ENCODE results near the gene ONECUT1.
A peak's percentile ranks its signal among the peaks of the same experiment; 100 is the strongest.

The ONECUT1 gene

DNA sequence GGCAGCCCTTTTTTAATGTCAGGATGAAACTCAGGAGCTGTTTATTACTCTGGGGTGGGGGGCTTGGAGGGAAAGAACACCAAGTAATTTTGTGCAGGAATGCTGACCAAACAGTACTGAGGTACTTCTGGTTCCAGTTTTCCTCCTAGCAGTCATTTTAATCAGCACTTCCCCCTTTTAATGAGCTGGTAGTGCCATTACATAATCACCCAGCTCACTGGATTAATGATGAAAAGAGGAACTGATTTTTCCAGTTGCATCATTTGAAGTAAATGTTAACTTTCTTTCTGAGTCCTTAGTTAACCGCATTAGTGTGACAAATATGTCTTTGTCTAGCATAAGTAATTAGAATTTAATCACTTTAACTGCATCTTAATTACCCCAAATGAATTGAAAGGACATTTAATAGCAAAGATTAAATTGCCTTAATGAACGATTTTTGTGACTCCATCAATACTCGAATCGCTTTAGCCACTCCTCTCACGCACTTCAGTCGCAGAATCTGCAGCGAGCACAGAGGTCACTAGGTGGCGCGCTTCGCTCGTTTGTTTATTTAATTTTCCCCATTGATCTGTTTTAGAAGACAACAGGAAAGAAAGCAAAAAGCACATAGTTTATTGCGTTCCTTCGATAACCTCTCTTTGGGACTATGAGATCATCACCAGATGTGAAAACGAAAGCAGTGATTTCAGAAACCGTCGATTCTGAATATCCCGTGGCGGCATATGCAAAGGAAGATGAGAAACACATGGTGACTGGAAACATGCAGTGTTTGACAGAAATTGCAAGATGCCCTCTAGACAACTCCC lies 9.8 kb downstream of the ONECUT1 start:
- TF ChIP-seq, protein P1, sequence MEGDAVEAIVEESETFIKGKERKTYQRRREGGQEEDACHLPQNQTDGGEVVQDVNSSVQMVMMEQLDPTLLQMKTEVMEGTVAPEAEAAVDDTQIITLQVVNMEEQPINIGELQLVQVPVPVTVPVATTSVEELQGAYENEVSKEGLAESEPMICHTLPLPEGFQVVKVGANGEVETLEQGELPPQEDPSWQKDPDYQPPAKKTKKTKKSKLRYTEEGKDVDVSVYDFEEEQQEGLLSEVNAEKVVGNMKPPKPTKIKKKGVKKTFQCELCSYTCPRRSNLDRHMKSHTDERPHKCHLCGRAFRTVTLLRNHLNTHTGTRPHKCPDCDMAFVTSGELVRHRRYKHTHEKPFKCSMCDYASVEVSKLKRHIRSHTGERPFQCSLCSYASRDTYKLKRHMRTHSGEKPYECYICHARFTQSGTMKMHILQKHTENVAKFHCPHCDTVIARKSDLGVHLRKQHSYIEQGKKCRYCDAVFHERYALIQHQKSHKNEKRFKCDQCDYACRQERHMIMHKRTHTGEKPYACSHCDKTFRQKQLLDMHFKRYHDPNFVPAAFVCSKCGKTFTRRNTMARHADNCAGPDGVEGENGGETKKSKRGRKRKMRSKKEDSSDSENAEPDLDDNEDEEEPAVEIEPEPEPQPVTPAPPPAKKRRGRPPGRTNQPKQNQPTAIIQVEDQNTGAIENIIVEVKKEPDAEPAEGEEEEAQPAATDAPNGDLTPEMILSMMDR (IDR thresholded peaks at IDR 0.05; ENCODE audit: borderline replicate concordance, control extremely low read depth, extremely low read depth, insufficient read depth, missing control alignments), result peak; percentile 88
- DNase-seq (ENCODE audit: low spot score), result peak; percentile 64

DNA sequence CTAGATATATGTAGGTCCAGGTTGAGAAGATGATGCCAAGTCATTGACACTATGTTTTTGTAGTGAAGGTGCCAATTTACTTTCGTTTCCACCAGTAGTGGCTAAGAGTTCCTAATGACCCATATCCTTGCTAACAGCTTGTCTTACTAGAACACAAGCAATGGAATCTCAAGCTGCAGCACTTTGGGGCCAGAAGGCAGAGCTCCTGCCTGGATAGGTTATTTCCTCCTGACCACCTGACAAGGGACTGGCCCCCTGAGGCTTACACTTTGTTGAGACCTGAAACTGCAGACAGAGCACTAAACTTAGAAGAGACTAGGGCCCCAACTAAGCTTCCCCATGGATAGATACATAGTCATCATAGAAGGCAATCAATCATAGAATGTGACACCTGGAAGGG lies 11.7 kb downstream of the ONECUT1 start:
- in situ Hi-C loops (cut with MboI; ENCODE audit: low sequenced_read_pairs, unreplicated experiment), result no loop called here
- DNase-seq (ENCODE audit: low spot score), result no peak
- TF ChIP-seq, protein P1 (IDR thresholded peaks at IDR 0.05; ENCODE audit: borderline replicate concordance, control extremely low read depth, extremely low read depth, insufficient read depth, missing control alignments), result no peak

More for the DNA sequence above, 9.8 kb downstream of the ONECUT1 start:
- in situ Hi-C loops (cut with MboI; ENCODE audit: low sequenced_read_pairs, unreplicated experiment), result no loop called here

DNA sequence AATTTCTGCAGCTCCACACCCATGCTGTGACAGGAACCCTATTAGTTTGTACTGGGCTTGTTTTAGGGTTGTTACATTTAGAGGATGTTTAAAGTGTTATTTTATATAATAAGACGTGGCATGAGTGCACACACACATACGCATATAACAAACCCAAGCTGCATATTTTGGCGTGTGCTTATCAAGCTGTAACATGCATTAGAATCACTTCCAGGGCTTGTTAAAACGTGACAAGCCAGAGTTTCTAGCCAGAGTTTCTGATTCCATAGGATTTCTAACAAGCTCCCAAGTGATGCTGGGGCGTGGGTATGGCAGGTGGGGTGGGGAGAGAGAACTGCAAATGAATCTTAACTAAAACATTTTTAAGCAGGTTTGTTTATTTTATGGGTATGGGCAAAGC lies 17.4 kb downstream of the ONECUT1 start:
- no peak for DNase-seq (ENCODE audit: low spot score)
- in situ Hi-C loops (cut with MboI; ENCODE audit: low sequenced_read_pairs, unreplicated experiment), result no loop called here
- TF ChIP-seq, protein P1 (IDR thresholded peaks at IDR 0.05; ENCODE audit: borderline replicate concordance, control extremely low read depth, extremely low read depth, insufficient read depth, missing control alignments), result no peak

DNA sequence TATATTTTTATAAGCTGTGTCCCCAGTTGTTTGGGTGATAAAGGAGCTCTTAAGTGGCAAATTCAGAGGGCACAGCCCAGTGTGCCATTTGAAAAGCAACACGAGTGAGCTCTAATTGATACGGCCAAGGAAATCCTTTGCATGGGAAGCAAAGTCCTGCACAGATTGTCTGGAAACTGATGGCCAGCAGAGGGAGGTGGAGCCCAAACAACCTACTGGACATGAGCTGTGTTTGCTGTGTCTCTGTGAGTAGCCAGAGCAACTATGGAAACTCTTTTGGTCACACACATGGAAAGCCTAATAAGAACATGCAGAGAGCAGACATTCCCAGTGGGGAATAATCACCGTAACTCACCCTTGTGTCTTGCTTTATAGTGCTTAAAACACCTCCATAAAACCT lies 24.4 kb downstream of the ONECUT1 start:
- DNase-seq (ENCODE audit: low spot score), result no peak
- TF ChIP-seq, protein P1 (IDR thresholded peaks at IDR 0.05; ENCODE audit: borderline replicate concordance, control extremely low read depth, extremely low read depth, insufficient read depth, missing control alignments), result no peak
- in situ Hi-C loops (cut with MboI; ENCODE audit: low sequenced_read_pairs, unreplicated experiment), result no loop called here

DNA sequence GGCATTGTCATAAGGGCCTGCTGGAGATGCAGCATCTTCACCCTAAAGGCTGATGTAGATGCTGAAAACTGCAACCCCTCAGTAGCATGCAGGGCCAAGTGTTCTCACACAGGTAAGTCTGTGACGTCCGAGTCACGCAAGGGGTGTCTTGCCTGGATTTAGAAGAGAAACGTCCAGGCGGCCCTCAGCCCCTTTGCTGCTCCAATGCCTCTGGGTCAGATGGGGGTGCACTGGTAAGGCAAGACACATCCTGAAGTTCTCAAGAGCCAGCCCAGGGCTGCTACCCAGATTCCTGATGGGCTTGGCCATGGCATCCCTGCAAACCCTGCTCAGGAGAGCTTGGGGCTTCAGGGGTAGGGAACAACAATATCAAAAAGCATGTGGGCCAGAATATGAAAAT lies 25.4 kb downstream of the ONECUT1 start:
- TF ChIP-seq, protein P1 (IDR thresholded peaks at IDR 0.05; ENCODE audit: borderline replicate concordance, control extremely low read depth, extremely low read depth, insufficient read depth, missing control alignments), result no peak
- no peak for DNase-seq (ENCODE audit: low spot score)
- in situ Hi-C loops (cut with MboI; ENCODE audit: low sequenced_read_pairs, unreplicated experiment), result no loop called here

DNA sequence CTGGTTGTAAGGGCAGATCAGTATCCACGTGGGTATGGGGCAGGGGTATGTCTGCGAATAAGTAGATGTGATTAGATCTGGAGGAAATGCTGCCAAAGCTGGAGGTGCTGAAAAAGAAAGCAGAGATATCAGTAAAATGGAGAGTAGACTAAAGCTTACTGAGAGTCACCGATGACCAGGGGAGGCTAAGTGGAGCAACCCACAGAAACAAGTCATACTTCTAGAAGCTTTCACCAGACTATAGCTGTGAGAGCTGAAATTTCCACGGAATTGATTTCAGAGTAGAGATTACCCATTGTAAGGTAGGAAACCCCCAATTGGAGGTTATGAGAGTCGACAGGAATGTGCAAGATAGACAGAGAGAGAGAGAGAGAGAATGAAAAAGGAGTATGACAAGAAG lies 27.5 kb downstream of the ONECUT1 start:
- TF ChIP-seq, protein P1 (IDR thresholded peaks at IDR 0.05; ENCODE audit: borderline replicate concordance, control extremely low read depth, extremely low read depth, insufficient read depth, missing control alignments), result no peak
- in situ Hi-C loops (cut with MboI; ENCODE audit: low sequenced_read_pairs, unreplicated experiment), result no loop called here
- no peak for DNase-seq (ENCODE audit: low spot score)

All from GM13976 (cell line).